Thoracic aorta (tissue), 2 donors: ENCODE results near the gene UVSSA. TPM values are rescaled to one million over a fixed set of nuclear protein-coding genes. Genes with fewer than 3 reads are reported as not detected.
"Not testable (repeated sequence)": the region's sequence is repeated elsewhere in the genome, so short reads cannot be mapped to it uniquely, and the experiment has no call there.

ENCODE experiments used
- ATAC-seq: fragments of 150-250 bp; one replicate; pipeline ENCODE4 v1.8.0; 2017; ENCODE audit warnings: low read depth; ENCODE audit not compliant: insufficient number of reproducible peaks, low FRiP score
- DNase-seq: peaks from one replicate; pipeline ENCODE4 v3.0.0-alpha.2; 2020; ENCODE audit warnings: low spot score
- H3K27ac ChIP-seq, 2 donors: fragments of 200-600 bp; sonication (generic); 1 replicate in 1 of 2; 2 replicates in 1 of 2; pipeline ENCODE4 v1.5.1; 2016; ENCODE audit warnings: mild to moderate bottlenecking in 2 of 2, moderate library complexity in 2 of 2
- H3K27me3 ChIP-seq: fragments of 200-600 bp; sonication (generic); replicated peaks from 2 replicates; pipeline ENCODE4 v1.6.0; 2016; ENCODE audit warnings: mild to moderate bottlenecking; ENCODE audit not compliant: insufficient read depth
- H3K36me3 ChIP-seq: fragments of 200-600 bp; sonication (generic); one replicate; pipeline ENCODE4 v1.5.1; 2016
- H3K4me1 ChIP-seq, 2 donors: fragments of 200-600 bp; sonication (generic); 1 replicate in 1 of 2; 2 replicates in 1 of 2; pipeline versions ENCODE4 v1.5.1 to v1.6.0; 2016; ENCODE audit warnings: low read depth in 2 of 2, mild to moderate bottlenecking in 1 of 2; ENCODE audit not compliant: control insufficient read depth in 1 of 2
- H3K4me3 ChIP-seq: fragments of 200-600 bp; sonication (generic); 2 replicates; pipeline ENCODE4 v1.5.1; 2016; ENCODE audit warnings: mild to moderate bottlenecking
- H3K9me3 ChIP-seq: fragments of 200-600 bp; sonication (generic); 2 replicates; pipeline ENCODE4 v1.5.1; 2016
- total RNA-seq, 2 donors: library from RNA; depleted of rRNA; stranded (reverse); fragments of >200 nt; gene quantifications; one replicate each; pipeline versions ENCODE4 v1.1.0 to v1.2.3, GENCODE V29; 2016
- TF ChIP-seq, protein P1 (sequence below): fragments of 200-600 bp; sonication (generic); IDR thresholded peaks from one replicate; pipeline ENCODE4 v1.5.1; 2019; ENCODE audit warnings: antibody characterized with exemption

The UVSSA gene
- total RNA-seq, 2 donors from 2014 or later: 23.3 to 29.0 TPM

GRCh38 chr4:1419708-1420107, 72.7 kb downstream of the UVSSA start:
- TF ChIP-seq, protein P1, sequence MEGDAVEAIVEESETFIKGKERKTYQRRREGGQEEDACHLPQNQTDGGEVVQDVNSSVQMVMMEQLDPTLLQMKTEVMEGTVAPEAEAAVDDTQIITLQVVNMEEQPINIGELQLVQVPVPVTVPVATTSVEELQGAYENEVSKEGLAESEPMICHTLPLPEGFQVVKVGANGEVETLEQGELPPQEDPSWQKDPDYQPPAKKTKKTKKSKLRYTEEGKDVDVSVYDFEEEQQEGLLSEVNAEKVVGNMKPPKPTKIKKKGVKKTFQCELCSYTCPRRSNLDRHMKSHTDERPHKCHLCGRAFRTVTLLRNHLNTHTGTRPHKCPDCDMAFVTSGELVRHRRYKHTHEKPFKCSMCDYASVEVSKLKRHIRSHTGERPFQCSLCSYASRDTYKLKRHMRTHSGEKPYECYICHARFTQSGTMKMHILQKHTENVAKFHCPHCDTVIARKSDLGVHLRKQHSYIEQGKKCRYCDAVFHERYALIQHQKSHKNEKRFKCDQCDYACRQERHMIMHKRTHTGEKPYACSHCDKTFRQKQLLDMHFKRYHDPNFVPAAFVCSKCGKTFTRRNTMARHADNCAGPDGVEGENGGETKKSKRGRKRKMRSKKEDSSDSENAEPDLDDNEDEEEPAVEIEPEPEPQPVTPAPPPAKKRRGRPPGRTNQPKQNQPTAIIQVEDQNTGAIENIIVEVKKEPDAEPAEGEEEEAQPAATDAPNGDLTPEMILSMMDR: no peak
- Histone ChIP-seq H3K27ac (no peak overlapping the region), H3K36me3 (no peaks in the 10 kb centered on the region), H3K4me3 (no peak overlapping the region), H3K9me3 (no peaks in the 10 kb centered on the region), H3K27me3 (peaks cover 6% of the 10 kb centered on the region), H3K4me1 (no peaks in the 10 kb centered on the region)
- DNase-seq: no peak
- no peak for ATAC-seq

DNA sequence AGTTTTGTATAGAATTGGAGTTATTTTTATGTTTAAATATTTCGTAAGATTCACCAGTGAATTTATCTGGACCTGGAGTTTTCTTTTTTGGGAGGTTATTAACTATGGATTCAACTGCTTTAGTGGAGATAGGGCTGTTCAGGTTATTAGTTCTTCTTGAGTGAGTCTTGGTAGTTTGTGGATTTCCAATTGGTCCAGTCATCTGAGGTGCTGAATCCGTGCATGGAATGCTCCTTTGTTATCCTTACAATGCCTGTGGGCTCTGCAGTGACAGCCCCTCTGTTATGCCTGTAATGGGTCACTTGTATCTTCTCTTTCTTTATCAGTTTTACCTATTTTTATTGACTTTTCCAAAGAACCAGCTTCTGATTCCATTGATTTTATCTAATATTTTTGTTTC, 74.6 kb downstream of the UVSSA start:
- ATAC-seq: no peak
- no peak overlapping the region for H3K4me3 ChIP-seq
- H3K36me3 ChIP-seq: no peaks in the 10 kb centered on the region
- H3K9me3 ChIP-seq: no peaks in the 10 kb centered on the region
- no peaks in the 10 kb centered on the region for H3K27me3 ChIP-seq
- no peak for DNase-seq
- TF ChIP-seq, protein P1: no peak
- no peak overlapping the region for H3K27ac ChIP-seq
- H3K4me1 ChIP-seq: no peaks in the 10 kb centered on the region

DNA sequence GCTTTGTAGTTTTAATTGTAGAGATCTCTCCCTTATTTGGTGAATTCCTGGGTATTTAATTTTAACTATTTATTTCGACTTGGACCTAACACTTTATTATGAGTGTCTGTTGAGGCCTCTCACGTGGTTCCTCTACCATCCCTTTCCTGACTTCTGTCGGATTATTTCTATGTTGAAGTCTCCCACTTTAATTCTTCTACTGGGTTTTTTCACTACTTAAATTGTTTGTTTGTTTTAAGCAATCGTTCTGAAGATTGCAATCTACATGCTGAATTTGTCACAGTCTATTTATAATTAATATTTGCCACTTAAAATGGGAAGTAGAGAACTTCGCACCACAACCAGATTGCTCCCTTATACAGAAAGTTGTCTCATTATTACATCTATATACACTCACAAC, 80.0 kb downstream of the UVSSA start:
- TF ChIP-seq, protein P1: no peak
- no peak overlapping the region for H3K27ac ChIP-seq
- ATAC-seq: no peak

DNA sequence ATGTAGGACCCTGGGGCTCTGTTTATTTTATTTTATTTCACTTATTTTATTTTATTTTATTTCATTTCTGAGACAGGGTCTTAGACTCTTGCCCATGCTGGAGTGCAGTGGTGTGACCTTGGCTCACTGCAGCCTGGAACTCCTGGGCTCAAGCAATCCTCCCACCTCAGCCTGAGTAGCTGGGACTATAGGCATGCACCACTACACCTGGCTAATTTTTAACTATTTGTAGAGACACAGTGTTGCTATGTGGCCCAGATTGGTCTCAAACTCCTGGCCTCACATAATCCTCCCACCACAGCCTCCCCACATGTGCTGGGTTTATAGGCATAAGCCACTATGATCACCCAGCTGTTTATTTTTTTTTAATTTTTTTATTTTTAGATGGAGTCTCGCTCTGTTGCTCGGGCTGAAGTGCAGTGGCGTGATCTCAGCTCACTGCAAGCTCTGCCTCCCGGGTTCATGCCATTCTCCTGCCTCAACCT, 96.7 kb downstream of the UVSSA start:
- H3K4me1 ChIP-seq, H3K27ac ChIP-seq, DNase-seq, H3K4me3 ChIP-seq, H3K36me3 ChIP-seq, H3K9me3 ChIP-seq, H3K27me3 ChIP-seq, ATAC-seq: not testable (repeated sequence)

More for the DNA sequence above, 80.0 kb downstream of the UVSSA start:
- no peak overlapping the region for H3K4me3 ChIP-seq
- no peaks in the 10 kb centered on the region for H3K9me3 ChIP-seq
- H3K4me1 ChIP-seq: no peaks in the 10 kb centered on the region
- DNase-seq: no peak
- no peaks in the 10 kb centered on the region for H3K27me3 ChIP-seq
- H3K36me3 ChIP-seq: no peaks in the 10 kb centered on the region

Other genes with a start within 250 kb of the UVSSA start
- gene RNF212, start 233.6 kb upstream of the UVSSA start, total RNA-seq: 1 to 10 TPM; 1.2 to 2.4 TPM
- 10 to 100 TPM; 15.2 to 18.4 TPM for gene SPON2, start 174.6 kb upstream of the UVSSA start, total RNA-seq
- gene CTBP1, start 98.1 kb upstream of the UVSSA start, total RNA-seq: 100 to 1,000 TPM; 132 to 256 TPM
- 10 to 100 TPM; 53.7 to 83.8 TPM for gene MAEA, start 57.3 kb upstream of the UVSSA start, total RNA-seq
- not detected for gene NKX1-1, start 59.2 kb downstream of the UVSSA start, total RNA-seq